Neuronal stem cell (in vitro differentiated cells): Measurements from ENCODE around the gene ING1.

Source experiments
- DNase-seq: peaks from one replicate; pipeline ENCODE4 v3.0.0-alpha.2; 2013; ENCODE audit warnings: low spot score
- H2AFZ ChIP-seq: one replicate; pipeline ENCODE4 v1.6.1; 2013; ENCODE audit warnings: mild to moderate bottlenecking, low read length, inconsistent platforms
- H2AK5ac ChIP-seq: 2 replicates; pipeline ENCODE4 v1.6.1; 2013; ENCODE audit warnings: low read depth, mild to moderate bottlenecking, inconsistent platforms, low read length, moderate library complexity, mixed read lengths
- H2BK120ac ChIP-seq: 2 replicates; pipeline ENCODE4 v1.6.1; 2013; ENCODE audit warnings: low read depth, mild to moderate bottlenecking, inconsistent platforms, low read length, moderate library complexity, mixed read lengths
- H2BK12ac ChIP-seq: one replicate; pipeline ENCODE4 v1.6.1; 2013; ENCODE audit warnings: low read length, inconsistent platforms
- H2BK15ac ChIP-seq: 2 replicates; pipeline ENCODE4 v1.6.1; 2013; ENCODE audit warnings: mild to moderate bottlenecking, low read length, inconsistent platforms, mixed read lengths
- H2BK5ac ChIP-seq: one replicate; pipeline ENCODE4 v1.6.1; 2013; ENCODE audit warnings: inconsistent platforms, mild to moderate bottlenecking, low read length, moderate library complexity
- H3K14ac ChIP-seq: one replicate; pipeline ENCODE4 v1.6.1; 2013; ENCODE audit warnings: low read length, inconsistent platforms
- H3K18ac ChIP-seq: 2 replicates; pipeline ENCODE4 v1.6.1; 2013; ENCODE audit warnings: low read length, inconsistent platforms
- H3K23ac ChIP-seq: 2 replicates; pipeline ENCODE4 v1.6.1; 2013; ENCODE audit warnings: low read depth, mild to moderate bottlenecking, mixed read lengths, low read length, inconsistent platforms; ENCODE audit not compliant: poor library complexity
- H3K27ac ChIP-seq: replicated peaks from 3 replicates; pipeline ENCODE4 v1.5.1; 2013; ENCODE audit warnings: low read length, inconsistent platforms
- H3K27me3 ChIP-seq, 3 experiments: 2 replicates each; pipeline ENCODE4 v1.6.1; 2013; ENCODE audit warnings: low read length in 3 of 3, mild to moderate bottlenecking in 2 of 3, inconsistent platforms in 1 of 3, low read depth in 1 of 3, mixed read lengths in 1 of 3, moderate library complexity in 1 of 3; ENCODE audit not compliant: control insufficient read depth in 3 of 3, insufficient read depth in 3 of 3
- H3K36me3 ChIP-seq, 2 donors: replicated peaks in 1 of 2; 2 replicates each; pipeline ENCODE4 v1.6.1; 2013; ENCODE audit warnings: low read length in 2 of 2; ENCODE audit not compliant: control insufficient read depth in 2 of 2, insufficient read depth in 2 of 2
- H3K4ac ChIP-seq: 2 replicates; pipeline ENCODE4 v1.6.1; 2013; ENCODE audit warnings: inconsistent platforms, mild to moderate bottlenecking, low read length, moderate library complexity
- H3K4me1 ChIP-seq, 2 donors: 1 replicate in 1 of 2; 2 replicates in 1 of 2; pipeline ENCODE4 v1.6.1; 2013; ENCODE audit warnings: low read length in 2 of 2, low read depth in 1 of 2; ENCODE audit not compliant: control insufficient read depth in 2 of 2, insufficient read depth in 1 of 2
- H3K4me2 ChIP-seq: one replicate; pipeline ENCODE4 v1.6.1; 2013; ENCODE audit warnings: mild to moderate bottlenecking, low read length, inconsistent platforms; ENCODE audit not compliant: insufficient read depth, poor library complexity, severe bottlenecking
- H3K4me3 ChIP-seq, 2 donors: 2 replicates each; pipeline ENCODE4 v1.5.1; 2013; ENCODE audit warnings: low read length in 2 of 2, mild to moderate bottlenecking in 2 of 2, inconsistent platforms in 1 of 2, moderate library complexity in 1 of 2
- H3K79me1 ChIP-seq: one replicate; pipeline ENCODE4 v1.6.1; 2013; ENCODE audit warnings: low read depth, mild to moderate bottlenecking, inconsistent platforms, low read length, moderate library complexity
- H3K9ac ChIP-seq: one replicate; pipeline ENCODE4 v1.6.1; 2013; ENCODE audit warnings: mild to moderate bottlenecking, low read depth, low read length, inconsistent platforms; ENCODE audit not compliant: poor library complexity
- H3K9me3 ChIP-seq, 2 donors: replicated peaks in 1 of 2; 2 replicates each; pipeline versions ENCODE3 to v1.6.1; 2013; ENCODE audit warnings: low read length in 2 of 2, mild to moderate bottlenecking in 2 of 2, inconsistent platforms in 1 of 2, low read depth in 1 of 2, mixed read lengths in 1 of 2, moderate library complexity in 1 of 2; ENCODE audit not compliant: control insufficient read depth in 2 of 2, insufficient read depth in 1 of 2
- H4K8ac ChIP-seq: one replicate; pipeline ENCODE4 v1.6.1; 2013; ENCODE audit warnings: low read depth, mild to moderate bottlenecking, inconsistent platforms, low read length, moderate library complexity
- H4K91ac ChIP-seq: one replicate; pipeline ENCODE4 v1.6.1; 2013; ENCODE audit warnings: low read length, low read depth, mild to moderate bottlenecking, inconsistent platforms; ENCODE audit not compliant: poor library complexity
- WGBS, 2 donors: extraction: QIAGEN DNeasy Blood & Tissue Kit; methylation state at CpG; one replicate each; pipeline ENCODE4 v1.1.7; 2013; ENCODE audit warnings: missing lambda C conversion rate in 2 of 2, mixed read lengths in 1 of 2; ENCODE audit not compliant: insufficient read length in 2 of 2, insufficient replicate concordance in 1 of 2; ENCODE audit errors: extremely low coverage in 2 of 2; 5-methylcytosine and 5-hydroxymethylcytosine counted together

ING1 gene

DNA sequence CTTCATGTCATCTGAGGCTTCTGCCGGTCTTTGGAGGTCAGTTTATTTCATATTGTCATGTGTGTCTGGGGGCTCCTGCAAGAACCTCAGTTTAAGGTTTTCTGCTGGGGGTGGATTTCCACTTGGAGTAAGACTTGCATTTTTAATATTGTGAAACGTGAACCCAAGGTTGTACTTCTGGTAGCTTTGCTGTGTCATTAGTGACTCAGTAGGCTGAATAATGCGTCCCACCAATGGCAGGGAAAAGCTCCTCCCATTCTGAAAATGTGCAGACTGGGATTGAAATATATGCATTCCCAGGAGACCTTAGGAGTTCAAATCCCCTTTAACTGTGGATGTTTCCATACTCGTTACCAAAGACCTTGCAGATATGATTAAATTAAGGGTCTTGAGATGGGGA, 46.2 kb downstream of the ING1 start:
- Histone ChIP-seq H4K8ac (no peak overlapping the region), H3K4ac (no peak overlapping the region), H2BK15ac (no peak overlapping the region), H2AFZ (no peak overlapping the region), H3K14ac (no peak overlapping the region), H3K79me1 (no peaks in the 10 kb centered on the region), H3K9ac (no peak overlapping the region), H3K18ac (no peak overlapping the region), H3K4me1 (peaks cover 0 to 4% of the 10 kb centered on the region in 2 donors), H2BK5ac (no peak overlapping the region), H2BK120ac (no peak overlapping the region), H3K4me3 (no peak overlapping the region), H3K27me3 (no peaks in the 10 kb centered on the region), H3K4me2 (no peak overlapping the region), H3K27ac (no peak overlapping the region), H4K91ac (no peak overlapping the region), H3K9me3 (peaks cover 0 to 9% of the 10 kb centered on the region in 2 donors), H3K23ac (no peak overlapping the region), H2AK5ac (no peak overlapping the region), H3K36me3 (no peaks in the 10 kb centered on the region), H2BK12ac (no peak overlapping the region)
- DNase-seq = no peak
- WGBS, 2 donors = no CpG with 5 or more reads among the region's 4 CpGs

DNA sequence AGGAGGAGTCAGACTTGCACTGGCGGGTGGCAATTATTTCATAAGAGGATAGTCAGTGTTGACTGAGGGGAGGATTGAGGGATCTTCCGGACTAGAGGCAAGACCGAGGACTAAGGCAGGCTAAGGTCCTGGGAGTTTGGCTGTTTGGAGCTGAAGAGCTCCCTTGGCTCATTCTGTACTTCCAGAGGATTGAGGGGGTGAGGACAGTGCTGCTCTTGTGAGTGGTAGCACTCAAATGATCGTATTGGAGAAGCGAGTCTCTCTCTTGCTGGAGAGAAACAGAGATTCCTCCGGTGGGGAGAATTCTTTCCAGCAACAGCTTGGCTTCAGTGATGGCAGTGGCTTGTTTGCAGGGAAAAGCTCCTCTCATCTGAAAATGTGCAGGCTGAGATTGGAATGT, 47.1 kb downstream of the ING1 start:
- H2BK12ac ChIP-seq = no peak overlapping the region
- no peak overlapping the region for H3K4ac ChIP-seq
- no peak overlapping the region for H3K18ac ChIP-seq
- H4K8ac ChIP-seq = no peak overlapping the region
- H2BK15ac ChIP-seq = no peak overlapping the region
- no peak overlapping the region for H3K4me2 ChIP-seq
- H3K27me3 ChIP-seq = no peaks in the 10 kb centered on the region
- peaks cover 0 to 4% of the 10 kb centered on the region in 2 donors for H3K4me1 ChIP-seq
- H3K79me1 ChIP-seq = no peaks in the 10 kb centered on the region
- no peak overlapping the region for H3K23ac ChIP-seq
- H3K9me3 ChIP-seq = peaks cover 0 to 9% of the 10 kb centered on the region in 2 donors
- no peak overlapping the region for H2BK5ac ChIP-seq
- H2AK5ac ChIP-seq = no peak overlapping the region
- no peak overlapping the region for H3K27ac ChIP-seq
- no peak overlapping the region for H4K91ac ChIP-seq
- no peaks in the 10 kb centered on the region for H3K36me3 ChIP-seq
- no peak overlapping the region for H2BK120ac ChIP-seq
- DNase-seq = no peak
- H2AFZ ChIP-seq = no peak overlapping the region
- H3K14ac ChIP-seq = no peak overlapping the region
- no peak overlapping the region for H3K4me3 ChIP-seq
- no peak overlapping the region for H3K9ac ChIP-seq
- no CpG with 5 or more reads among the region's 6 CpGs for WGBS, 2 donors

DNA sequence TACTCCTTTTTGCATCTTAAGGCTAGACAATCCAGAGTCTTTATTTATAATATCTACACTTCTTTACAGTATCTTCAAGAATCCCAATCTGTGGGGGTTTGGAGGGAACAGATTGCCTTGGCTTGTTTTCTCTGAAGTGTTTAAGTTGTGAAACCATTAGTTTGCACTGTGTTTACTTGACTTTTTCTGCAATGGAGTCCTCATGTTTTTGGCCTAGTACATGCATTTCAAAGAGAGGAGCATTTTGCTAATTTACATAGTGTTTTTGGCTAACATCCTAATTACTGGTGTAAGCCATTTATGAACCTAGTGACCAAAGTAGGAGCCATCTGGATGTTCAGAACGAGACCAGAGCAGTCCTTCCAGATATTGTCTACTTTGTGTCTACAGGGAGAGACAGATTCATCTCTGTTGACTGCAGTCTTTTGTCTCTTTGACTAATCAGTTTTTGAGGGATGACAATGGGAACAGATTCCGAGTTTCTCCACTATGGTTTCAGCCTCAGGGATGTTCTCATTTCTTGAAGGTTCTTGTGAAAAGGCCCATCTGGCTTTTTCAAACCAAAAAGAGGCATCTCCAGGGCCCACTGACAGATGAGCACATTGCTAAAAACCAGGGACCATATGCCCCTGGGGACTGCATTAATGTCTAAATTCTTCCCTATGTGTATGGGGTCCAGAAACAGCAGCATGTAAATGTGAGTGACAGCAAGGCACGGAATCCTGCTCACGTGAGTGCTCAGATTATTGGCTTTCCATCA, 53.4 kb downstream of the ING1 start:
- Histone ChIP-seq H3K79me1 (no peaks in the 10 kb centered on the region), H3K23ac (no peak overlapping the region), H3K9me3 (peaks cover 0 to 6% of the 10 kb centered on the region in 2 donors), H2BK15ac (no peak overlapping the region), H3K36me3 (no peaks in the 10 kb centered on the region), H2AK5ac (no peak overlapping the region), H3K27ac (no peak overlapping the region), H2BK5ac (no peak overlapping the region), H3K4me3 (no peak overlapping the region), H2BK12ac (no peak overlapping the region), H2AFZ (no peak overlapping the region), H2BK120ac (no peak overlapping the region), H3K4me1 (no peaks in the 10 kb centered on the region), H3K18ac (no peak overlapping the region), H3K4ac (no peak overlapping the region), H3K27me3 (no peaks in the 10 kb centered on the region), H4K8ac (no peak overlapping the region), H3K9ac (no peak overlapping the region), H3K4me2 (no peak overlapping the region), H3K14ac (no peak overlapping the region), H4K91ac (no peak overlapping the region)
- no peak for DNase-seq
- WGBS, 2 donors = no CpG with 5 or more reads among the region's 4 CpGs

DNA sequence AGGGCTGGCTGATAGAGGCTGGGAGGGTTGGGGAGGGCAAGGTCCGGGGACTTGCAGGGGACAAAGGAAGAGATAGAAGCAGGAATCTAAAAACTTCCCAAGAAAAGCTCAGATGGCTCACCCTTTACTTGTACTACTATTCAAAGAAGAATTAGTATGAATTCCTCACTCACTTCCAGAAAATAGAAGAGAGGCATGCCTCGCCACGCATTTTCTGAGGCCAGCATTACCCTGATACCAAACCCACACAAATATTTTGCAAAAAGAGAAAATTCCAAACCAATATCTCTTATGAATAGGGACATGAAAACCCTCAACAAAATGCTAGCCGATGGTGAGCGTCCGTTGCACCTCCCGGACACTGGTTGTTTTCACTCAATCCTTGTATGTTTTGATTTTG, 54.0 kb downstream of the ING1 start:
- H2AFZ ChIP-seq = no peak overlapping the region
- H3K79me1 ChIP-seq = no peaks in the 10 kb centered on the region
- WGBS, 2 donors = no CpG with 5 or more reads among the region's 7 CpGs
- H3K9me3 ChIP-seq = peaks cover 0 to 6% of the 10 kb centered on the region in 2 donors
- H4K91ac ChIP-seq = no peak overlapping the region
- no peak overlapping the region for H4K8ac ChIP-seq
- no peak overlapping the region for H2BK12ac ChIP-seq
- H3K27ac ChIP-seq = no peak overlapping the region
- no peaks in the 10 kb centered on the region for H3K4me1 ChIP-seq
- no peaks in the 10 kb centered on the region for H3K36me3 ChIP-seq
- H3K9ac ChIP-seq = no peak overlapping the region
- no peak overlapping the region for H3K4me3 ChIP-seq
- H2BK120ac ChIP-seq = no peak overlapping the region
- H3K23ac ChIP-seq = no peak overlapping the region
- no peak overlapping the region for H3K14ac ChIP-seq
- no peak overlapping the region for H3K18ac ChIP-seq
- no peaks in the 10 kb centered on the region for H3K27me3 ChIP-seq
- no peak overlapping the region for H2BK15ac ChIP-seq
- H2BK5ac ChIP-seq = no peak overlapping the region
- no peak overlapping the region for H3K4ac ChIP-seq
- no peak for DNase-seq
- no peak overlapping the region for H2AK5ac ChIP-seq
- no peak overlapping the region for H3K4me2 ChIP-seq
